ENCODE data around the gene TMEM52. TPM values are rescaled to one million over a fixed set of nuclear protein-coding genes. Genes with fewer than 3 reads are reported as not detected.

TMEM52 gene
- total RNA-seq, 3 donors from 2014 or later (not counting 1 experiment from before 2014, with no cell fraction given), result 0.41 TPM; not detected in 2

DNA sequence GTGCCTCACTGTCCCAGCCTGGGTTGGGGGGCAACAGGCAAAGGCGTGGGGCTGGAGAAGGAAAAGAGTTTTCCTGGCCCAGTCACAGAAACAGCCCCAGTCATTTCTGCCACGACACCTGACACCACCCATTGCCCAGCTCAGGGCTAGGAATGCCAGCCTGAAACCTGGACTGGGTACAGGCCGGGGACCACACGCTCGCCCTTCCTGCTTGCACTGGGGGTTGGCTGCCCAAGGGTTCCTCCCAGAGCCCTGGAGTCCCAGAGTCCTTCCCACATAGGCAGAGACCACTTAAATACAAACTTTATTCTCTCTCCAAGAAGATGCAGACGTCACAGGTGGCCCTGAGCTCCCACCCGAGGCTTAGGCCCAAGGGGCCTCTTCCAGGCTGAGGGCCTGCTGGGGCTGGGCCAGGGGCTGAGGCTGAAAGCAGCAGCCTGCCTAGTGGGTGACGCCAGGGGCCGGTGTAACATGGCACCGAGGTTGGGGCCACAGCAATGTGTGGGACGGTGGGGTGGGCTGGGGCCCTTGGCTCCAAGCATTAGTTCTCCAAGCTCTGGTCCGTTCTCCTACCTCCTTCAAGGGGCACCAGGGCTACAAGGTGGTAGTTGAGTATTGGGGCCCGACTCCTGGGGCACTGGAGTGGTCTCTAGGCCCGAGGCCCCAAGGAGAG is 1.6 kb downstream of the TMEM52 start:
- Histone ChIP-seq H3K36me3 (ENCODE audit: control insufficient read depth, insufficient read depth, low read length) (no peaks in the 10 kb centered on the region), H3K4me1 (ENCODE audit: control insufficient read depth, insufficient read depth, low read length) (peaks cover 22% of the 10 kb centered on the region), H3K27me3 (ENCODE audit: control insufficient read depth, insufficient read depth, low read length) (no peaks in the 10 kb centered on the region), H3K9me3 (ENCODE audit: control insufficient read depth, insufficient read depth, low read length) (no peaks in the 10 kb centered on the region), H3K27ac (ENCODE audit: low read length) (no peak overlapping the region), H3K4me3 (ENCODE audit: low read length) (no peak overlapping the region)
- no peaks in the 10 kb centered on the region for H3K36me3 Mint-ChIP-seq
- peaks cover 0 to 7% of the 10 kb centered on the region in 2 donors for H3K4me1 Mint-ChIP-seq
- WGBS (ENCODE audit: insufficient coverage), result 91% methylated on average over 14 of the region's 14 CpGs
- no peak overlapping the region for H3K4me3 Mint-ChIP-seq
- no peaks in the 10 kb centered on the region for H3K9me3 Mint-ChIP-seq
- no peak for ATAC-seq
- no peak for DNase-seq
- intact Hi-C loops (cut with micrococcal nuclease), result no loop called here
- peaks cover 0 to 4% of the 10 kb centered on the region in 2 donors for H3K27me3 Mint-ChIP-seq (ENCODE audit: low read depth in 2 of 2)
- no peak overlapping the region for H3K27ac Mint-ChIP-seq
- TF ChIP-seq CTCF (IDR thresholded peaks at IDR 0.05), result no peak

DNA sequence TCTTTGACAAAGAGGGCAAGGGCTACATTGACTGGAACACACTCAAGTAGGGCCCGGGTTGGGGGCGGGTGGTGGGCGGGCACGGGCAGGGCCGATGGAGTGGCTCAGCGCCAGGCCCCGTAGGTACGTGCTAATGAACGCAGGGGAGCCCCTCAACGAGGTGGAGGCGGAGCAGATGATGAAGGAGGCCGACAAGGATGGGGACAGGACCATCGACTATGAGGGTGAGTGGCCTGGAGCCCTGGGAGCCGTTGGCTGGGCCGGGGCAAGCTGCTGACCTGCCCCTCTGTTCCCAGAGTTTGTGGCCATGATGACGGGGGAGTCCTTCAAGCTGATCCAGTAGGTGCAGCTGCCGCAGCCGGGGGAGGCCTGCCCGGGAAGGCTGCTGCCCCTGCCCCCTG is 2.2 kb downstream of the TMEM52 start:
- ATAC-seq, result no peak
- WGBS (ENCODE audit: insufficient coverage), result 92% methylated on average over 19 of the region's 19 CpGs

GRCh38 chr1:1915911-1916840 is 2.9 kb downstream of the TMEM52 start:
- TF ChIP-seq CTCF (IDR thresholded peaks at IDR 0.05), result no peak
- peak overlapping the region; percentile 35 for H3K4me3 Mint-ChIP-seq
- no peak for DNase-seq
- Histone ChIP-seq H3K27me3 (ENCODE audit: control insufficient read depth, insufficient read depth, low read length) (no peaks in the 10 kb centered on the region), H3K36me3 (ENCODE audit: control insufficient read depth, insufficient read depth, low read length) (no peaks in the 10 kb centered on the region), H3K4me3 (ENCODE audit: low read length) (no peak overlapping the region), H3K4me1 (ENCODE audit: control insufficient read depth, insufficient read depth, low read length) (peaks cover 22% of the 10 kb centered on the region), H3K9me3 (ENCODE audit: control insufficient read depth, insufficient read depth, low read length) (no peaks in the 10 kb centered on the region), H3K27ac (ENCODE audit: low read length) (no peak overlapping the region)
- no peaks in the 10 kb centered on the region for H3K36me3 Mint-ChIP-seq
- 94% methylated on average over 22 of the region's 23 CpGs for WGBS (ENCODE audit: insufficient coverage)
- peaks cover 0 to 4% of the 10 kb centered on the region in 2 donors for H3K27me3 Mint-ChIP-seq (ENCODE audit: low read depth in 2 of 2)
- H3K27ac Mint-ChIP-seq, result no peak overlapping the region
- H3K4me1 Mint-ChIP-seq, result peaks cover 0 to 7% of the 10 kb centered on the region in 2 donors
- no peak for ATAC-seq
- intact Hi-C loops (cut with micrococcal nuclease), result no loop called here
- H3K9me3 Mint-ChIP-seq, result no peaks in the 10 kb centered on the region

More for the DNA sequence above, 2.2 kb downstream of the TMEM52 start:
- no peak for DNase-seq
- Mint-ChIP-seq H3K36me3 (no peaks in the 10 kb centered on the region), H3K4me3 (no peak overlapping the region), H3K9me3 (no peaks in the 10 kb centered on the region), H3K27ac (no peak overlapping the region), H3K4me1 (peaks cover 0 to 7% of the 10 kb centered on the region in 2 donors), H3K27me3 (ENCODE audit: low read depth in 2 of 2) (peaks cover 0 to 4% of the 10 kb centered on the region in 2 donors)
- no peak for TF ChIP-seq CTCF (IDR thresholded peaks at IDR 0.05)
- intact Hi-C loops (cut with micrococcal nuclease), result no loop called here
- Histone ChIP-seq H3K27me3 (ENCODE audit: control insufficient read depth, insufficient read depth, low read length) (no peaks in the 10 kb centered on the region), H3K27ac (ENCODE audit: low read length) (no peak overlapping the region), H3K9me3 (ENCODE audit: control insufficient read depth, insufficient read depth, low read length) (no peaks in the 10 kb centered on the region), H3K36me3 (ENCODE audit: control insufficient read depth, insufficient read depth, low read length) (no peaks in the 10 kb centered on the region), H3K4me1 (ENCODE audit: control insufficient read depth, insufficient read depth, low read length) (peaks cover 22% of the 10 kb centered on the region), H3K4me3 (ENCODE audit: low read length) (no peak overlapping the region)

Measured in natural killer cell (primary cell).